Subcutaneous abdominal adipose tissue (tissue), 5 donors: Measurements from ENCODE around the gene MECR.

Experiments
- H3K27ac ChIP-seq: one replicate; pipeline ENCODE4 v1.7.0; 2013; ENCODE audit warnings: low read depth, mild to moderate bottlenecking, inconsistent platforms, low read length, moderate library complexity
- H3K27me3 ChIP-seq, 5 donors: one replicate each; pipeline ENCODE4 v1.7.0; 2013; ENCODE audit warnings: low read length in 5 of 5, inconsistent platforms in 1 of 5; ENCODE audit not compliant: control insufficient read depth in 5 of 5, insufficient read depth in 4 of 5
- H3K36me3 ChIP-seq, 5 donors: one replicate each; pipeline ENCODE4 v1.7.0; 2013; ENCODE audit warnings: low read length in 5 of 5; ENCODE audit not compliant: control insufficient read depth in 5 of 5, insufficient read depth in 5 of 5
- H3K4me1 ChIP-seq, 5 donors: one replicate each; pipeline ENCODE4 v1.7.0; 2013; ENCODE audit warnings: low read length in 5 of 5, mild to moderate bottlenecking in 3 of 5, moderate library complexity in 1 of 5; ENCODE audit not compliant: control insufficient read depth in 5 of 5, insufficient read depth in 5 of 5
- H3K4me3 ChIP-seq, 5 donors: one replicate each; pipeline ENCODE4 v1.7.0; 2013; ENCODE audit warnings: low read length in 5 of 5, low read depth in 1 of 5
- H3K9ac ChIP-seq, 5 donors: one replicate each; pipeline ENCODE4 v1.7.0; 2013; ENCODE audit warnings: low read length in 5 of 5, mild to moderate bottlenecking in 4 of 5, moderate library complexity in 3 of 5
- H3K9me3 ChIP-seq, 5 donors: one replicate each; pipeline ENCODE4 v1.7.0; 2013; ENCODE audit warnings: low read length in 5 of 5; ENCODE audit not compliant: control insufficient read depth in 5 of 5
- donor health status: healthy.
- donor health status: healthy.
- donor health status: healthy.
- donor health status: healthy.
- donor health status: healthy.

The MECR gene

GRCh38 chr1:29267321-29268070 lies 36.8 kb upstream of the MECR start:
- no peak overlapping the region for H3K9ac ChIP-seq
- H3K4me3 ChIP-seq, result no peak overlapping the region
- no peaks in the 10 kb centered on the region for H3K9me3 ChIP-seq
- H3K27me3 ChIP-seq, result no peaks in the 10 kb centered on the region
- peaks cover 0 to 15% (median 13%) of the 10 kb centered on the region in 5 donors for H3K4me1 ChIP-seq
- H3K36me3 ChIP-seq, result peaks cover 0 to 2% (median 0%) of the 10 kb centered on the region in 5 donors
- H3K27ac ChIP-seq, result no peak overlapping the region

GRCh38 chr1:29266912-29267311 lies 36.2 kb upstream of the MECR start:
- no peak overlapping the region for H3K9ac ChIP-seq
- H3K9me3 ChIP-seq, result no peaks in the 10 kb centered on the region
- no peaks in the 10 kb centered on the region for H3K27me3 ChIP-seq
- H3K27ac ChIP-seq, result no peak overlapping the region
- H3K4me3 ChIP-seq, result no peak overlapping the region
- H3K4me1 ChIP-seq, result peaks cover 0 to 11% (median 8%) of the 10 kb centered on the region in 5 donors
- peaks cover 0 to 4% (median 0%) of the 10 kb centered on the region in 5 donors for H3K36me3 ChIP-seq

DNA sequence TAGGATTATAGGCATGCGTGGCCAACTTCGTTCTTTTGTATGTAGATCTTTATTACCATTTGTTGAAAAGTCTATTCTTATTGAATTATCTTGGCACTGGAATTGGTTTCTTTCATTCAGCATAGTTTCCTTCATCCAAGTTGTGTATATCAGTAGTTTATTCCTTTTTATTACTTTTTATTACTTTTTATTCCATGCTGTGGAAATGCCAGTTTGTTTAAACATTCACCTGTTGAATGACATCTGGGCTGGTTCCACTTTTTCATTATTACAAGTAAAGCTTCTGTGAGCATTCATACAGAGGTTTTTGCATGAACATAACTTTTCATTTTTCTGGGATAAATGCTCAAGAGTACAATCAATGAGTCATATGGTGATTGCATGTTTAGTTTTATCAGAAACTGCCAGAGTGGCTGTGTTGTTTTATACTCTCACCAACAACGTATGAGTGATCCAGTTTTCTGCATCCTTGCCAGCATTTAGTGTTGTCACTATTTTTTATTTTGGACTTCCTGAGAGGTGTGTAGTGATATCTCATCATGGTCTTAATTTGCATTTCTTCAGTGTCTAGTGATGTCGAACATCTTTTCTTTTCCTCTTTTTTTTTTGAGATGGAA lies 34.1 kb upstream of the MECR start:
- Histone ChIP-seq H3K9me3 (no peaks in the 10 kb centered on the region), H3K27ac (no peak overlapping the region), H3K4me3 (no peak overlapping the region), H3K36me3 (peaks cover 0 to 6% (median 0%) of the 10 kb centered on the region in 5 donors), H3K27me3 (peaks cover 0 to 6% (median 0%) of the 10 kb centered on the region in 5 donors), H3K4me1 (peaks cover 0 to 5% (median 3%) of the 10 kb centered on the region in 5 donors), H3K9ac (no peak overlapping the region)

GRCh38 chr1:29260531-29260930 lies 29.8 kb upstream of the MECR start:
- Histone ChIP-seq H3K9me3 (no peaks in the 10 kb centered on the region), H3K27ac (no peak overlapping the region), H3K9ac (no peak overlapping the region), H3K27me3 (peaks cover 0 to 15% (median 8%) of the 10 kb centered on the region in 5 donors), H3K4me1 (peaks cover 0 to 24% (median 17%) of the 10 kb centered on the region in 5 donors), H3K4me3 (peak overlapping the region in 1 of 5 donors; percentile 70), H3K36me3 (peaks cover 0 to 6% (median 0%) of the 10 kb centered on the region in 5 donors)

DNA sequence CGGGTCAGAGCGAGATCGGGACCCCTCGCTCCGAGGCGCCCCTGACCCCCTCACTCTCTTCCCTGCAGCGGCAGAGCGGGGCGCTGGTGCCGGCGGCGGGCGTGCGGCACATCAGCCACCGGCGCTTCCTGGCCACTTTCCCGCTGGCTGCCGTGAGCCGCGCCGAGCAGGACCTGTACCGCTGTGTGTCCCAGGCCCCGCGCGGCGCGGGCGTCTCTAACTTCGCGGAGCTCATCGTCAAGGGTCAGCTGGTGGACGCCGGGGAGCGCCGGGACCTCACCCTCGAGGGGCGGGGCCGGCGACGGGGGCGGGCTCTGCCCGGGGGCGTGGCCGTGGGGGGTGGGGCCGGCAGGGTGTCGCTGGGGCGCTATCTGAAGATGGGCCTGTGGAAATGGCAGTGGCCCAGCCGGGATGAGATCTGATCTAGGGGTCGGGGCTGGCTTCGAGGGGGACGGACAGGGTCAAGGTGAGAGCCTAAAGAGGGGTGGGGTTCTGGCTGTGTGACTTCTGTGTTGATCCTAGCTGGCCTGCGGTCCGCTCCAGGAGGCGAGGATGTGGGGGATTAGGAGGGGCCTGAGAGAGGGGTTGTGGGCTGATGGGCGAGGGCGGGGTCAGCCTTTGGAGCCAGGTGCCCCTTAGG lies 29.2 kb upstream of the MECR start:
- peak overlapping the region in 2 of 5 donors; percentile 53 to 68 for H3K9ac ChIP-seq
- H3K27ac ChIP-seq, result no peak overlapping the region
- H3K4me3 ChIP-seq, result peak overlapping the region; percentile 35 to 70 (median 62)
- H3K27me3 ChIP-seq, result peaks cover 0 to 15% (median 8%) of the 10 kb centered on the region in 5 donors
- no peaks in the 10 kb centered on the region for H3K9me3 ChIP-seq
- H3K4me1 ChIP-seq, result peaks cover 0 to 24% (median 17%) of the 10 kb centered on the region in 5 donors
- peaks cover 0 to 6% (median 2%) of the 10 kb centered on the region in 5 donors for H3K36me3 ChIP-seq

DNA sequence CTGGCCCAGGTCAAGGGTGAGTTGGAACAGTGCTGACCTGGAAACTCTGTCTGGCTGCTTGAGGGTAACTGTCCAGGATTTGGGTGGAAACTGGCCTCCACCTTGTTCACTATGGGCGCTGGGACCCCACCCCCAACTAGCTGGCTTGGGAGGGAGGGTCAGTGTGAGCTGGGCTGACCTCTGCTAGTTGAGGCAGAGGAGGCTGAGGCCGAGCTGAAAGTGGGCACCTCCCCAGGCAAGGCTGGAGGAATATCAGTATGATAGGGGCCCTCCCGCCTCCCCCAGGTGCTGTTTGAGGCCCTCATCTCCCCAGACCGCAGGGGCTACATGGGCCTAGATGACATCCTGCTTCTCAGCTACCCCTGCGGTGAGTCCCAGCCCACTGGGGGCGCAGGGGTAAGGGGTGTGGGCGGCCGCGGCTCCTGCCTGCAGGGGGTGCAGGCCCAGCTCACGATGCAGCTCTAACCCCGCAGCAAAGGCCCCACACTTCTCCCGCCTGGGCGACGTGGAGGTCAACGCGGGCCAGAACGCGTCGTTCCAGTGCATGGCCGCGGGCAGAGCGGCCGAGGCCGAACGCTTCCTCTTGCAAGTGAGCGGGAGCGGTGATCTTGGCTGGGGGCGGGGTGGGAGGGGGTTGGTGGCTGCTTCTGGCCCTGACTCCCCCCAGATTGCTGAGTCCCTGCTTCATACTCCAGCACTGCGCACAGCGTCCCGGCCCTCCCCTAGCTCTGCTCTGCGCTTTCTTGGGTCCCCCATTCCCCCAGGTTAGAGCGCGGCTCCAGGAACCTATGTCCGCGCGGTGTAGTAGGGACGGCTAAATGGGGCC lies 28.5 kb upstream of the MECR start:
- H3K9ac ChIP-seq, result peak overlapping the region in 2 of 5 donors; percentile 53 to 68
- no peak overlapping the region for H3K27ac ChIP-seq
- peak overlapping the region; percentile 35 to 70 (median 62) for H3K4me3 ChIP-seq
- peaks cover 0 to 6% (median 2%) of the 10 kb centered on the region in 5 donors for H3K36me3 ChIP-seq
- H3K27me3 ChIP-seq, result peaks cover 0 to 15% (median 8%) of the 10 kb centered on the region in 5 donors
- H3K9me3 ChIP-seq, result no peaks in the 10 kb centered on the region
- peaks cover 0 to 24% (median 17%) of the 10 kb centered on the region in 5 donors for H3K4me1 ChIP-seq

GRCh38 chr1:29258189-29258975 lies 27.6 kb upstream of the MECR start:
- Histone ChIP-seq H3K4me3 (no peak overlapping the region), H3K27ac (no peak overlapping the region), H3K9me3 (no peaks in the 10 kb centered on the region), H3K27me3 (peaks cover 0 to 15% (median 8%) of the 10 kb centered on the region in 5 donors), H3K36me3 (peaks cover 0 to 6% (median 2%) of the 10 kb centered on the region in 5 donors), H3K9ac (no peak overlapping the region), H3K4me1 (peaks cover 0 to 24% (median 17%) of the 10 kb centered on the region in 5 donors)

DNA sequence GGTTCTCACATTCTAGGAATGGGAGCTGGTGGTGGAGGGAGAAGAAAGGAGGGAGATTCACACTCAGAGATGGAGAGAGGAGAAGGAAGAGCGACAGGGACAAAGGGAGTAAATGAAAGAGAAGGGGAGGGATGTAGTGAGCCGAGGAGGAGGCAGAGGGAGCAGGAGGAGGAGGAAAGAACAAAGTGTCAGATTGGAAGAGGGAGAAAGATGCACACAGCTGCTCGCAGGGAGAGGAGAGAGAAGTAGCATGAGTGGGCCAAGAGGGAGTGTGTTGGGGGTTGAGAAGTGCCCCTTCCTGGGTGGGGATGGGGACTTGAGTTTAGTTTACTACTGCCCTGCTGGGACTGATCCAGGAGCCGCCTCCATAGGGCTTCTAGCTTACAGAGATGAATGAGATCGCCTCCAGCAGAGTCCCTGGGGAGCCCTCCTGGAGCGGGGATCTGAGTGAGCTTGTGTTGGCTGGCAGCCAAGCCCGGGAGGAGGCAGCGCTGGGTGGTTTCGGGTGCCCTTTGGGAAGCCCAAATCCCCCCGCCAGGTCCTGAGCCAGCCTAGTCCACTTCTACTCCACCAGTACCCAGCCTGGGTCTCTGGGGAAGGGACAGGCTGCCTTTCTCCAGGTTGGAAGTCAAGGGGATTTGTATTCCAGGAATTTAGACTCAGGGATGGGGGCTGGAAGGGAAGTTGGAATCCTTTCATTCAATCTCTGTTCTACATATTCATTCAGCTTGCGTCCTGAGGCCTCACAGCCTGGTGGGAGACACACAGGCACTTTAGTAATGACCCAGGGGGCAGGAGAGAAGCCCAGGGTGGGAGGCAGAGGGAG lies 26.5 kb upstream of the MECR start:
- H3K36me3 ChIP-seq, result peaks cover 0 to 6% (median 0%) of the 10 kb centered on the region in 5 donors
- H3K27ac ChIP-seq, result no peak overlapping the region
- H3K4me3 ChIP-seq, result no peak overlapping the region
- H3K9ac ChIP-seq, result no peak overlapping the region
- H3K4me1 ChIP-seq, result peaks cover 0 to 24% (median 17%) of the 10 kb centered on the region in 5 donors
- peaks cover 0 to 15% (median 8%) of the 10 kb centered on the region in 5 donors for H3K27me3 ChIP-seq
- no peaks in the 10 kb centered on the region for H3K9me3 ChIP-seq
